ENCODE results near the gene DYRK1A.

Gene DYRK1A

GRCh38 chr21:37419228-37419906 is 52.8 kb downstream of the DYRK1A start:
- no peak for DNase-seq (ENCODE audit: low read depth)

GRCh38 chr21:37421306-37421705 is 54.7 kb downstream of the DYRK1A start:
- DNase-seq (ENCODE audit: low read depth), result no peak

- no peak for DNase-seq (ENCODE audit: low read depth)
Measured at GRCh38 chr21:37422382-37422781, 55.8 kb downstream of the DYRK1A start.

DNA sequence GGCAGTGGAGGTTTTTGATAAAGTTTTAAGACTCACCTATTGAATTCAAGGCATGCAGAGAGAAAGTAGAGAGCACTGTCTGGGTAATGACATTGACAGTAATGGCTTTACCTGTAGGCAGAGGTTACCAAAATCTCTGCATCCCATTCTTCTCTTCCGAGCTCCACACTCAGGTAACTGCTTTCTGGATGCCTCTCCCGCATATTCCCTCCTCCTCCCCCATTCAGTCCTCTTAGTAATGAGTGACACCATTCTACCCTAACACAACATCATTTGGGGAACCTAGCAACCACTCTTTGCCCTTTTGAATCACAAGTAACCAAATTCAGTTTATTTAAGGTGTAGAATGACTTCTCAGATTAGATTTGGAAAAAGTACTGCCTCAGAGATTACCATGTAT is 56.5 kb downstream of the DYRK1A start:
- DNase-seq (ENCODE audit: low read depth), result no peak

DNA sequence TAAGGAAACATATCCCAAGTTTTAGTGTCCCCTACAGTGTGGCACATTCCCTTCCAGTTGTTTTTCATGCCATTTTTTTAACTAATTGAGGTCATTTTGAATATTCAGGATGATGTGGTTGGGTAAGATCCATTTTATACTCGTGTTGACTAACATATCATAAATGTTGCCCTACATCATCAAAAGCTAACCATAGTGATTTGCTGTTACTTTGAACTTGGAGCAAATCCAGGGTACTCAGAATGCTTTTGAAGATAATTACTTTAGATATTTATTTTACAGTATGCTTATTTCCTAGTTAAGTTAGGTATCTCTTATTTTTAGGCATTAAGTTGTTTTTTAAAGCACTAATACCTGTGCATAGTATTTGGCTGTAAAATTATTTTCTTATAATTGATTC is 57.8 kb downstream of the DYRK1A start:
- DNase-seq (ENCODE audit: low read depth), result no peak

DNA sequence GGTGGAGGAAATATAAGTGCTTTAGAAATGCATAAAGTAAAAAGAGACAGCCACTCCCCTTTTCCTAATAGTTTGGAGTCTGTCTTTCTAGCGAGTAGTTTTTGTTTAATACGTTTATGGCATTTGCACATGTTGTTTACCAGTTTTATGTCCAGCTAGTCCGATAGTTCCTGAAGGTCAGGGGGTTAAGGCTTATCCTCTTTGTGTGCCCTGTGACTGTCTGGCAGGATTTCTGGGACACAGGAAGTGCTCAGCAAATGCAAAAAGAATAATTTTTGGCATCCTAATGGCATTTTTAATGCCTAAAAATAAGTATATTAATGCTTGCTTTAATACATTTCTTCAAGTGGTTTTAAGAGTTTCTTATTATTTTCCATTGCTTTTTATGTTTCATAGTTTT is 58.4 kb downstream of the DYRK1A start:
- no peak for DNase-seq (ENCODE audit: low read depth)

DNA sequence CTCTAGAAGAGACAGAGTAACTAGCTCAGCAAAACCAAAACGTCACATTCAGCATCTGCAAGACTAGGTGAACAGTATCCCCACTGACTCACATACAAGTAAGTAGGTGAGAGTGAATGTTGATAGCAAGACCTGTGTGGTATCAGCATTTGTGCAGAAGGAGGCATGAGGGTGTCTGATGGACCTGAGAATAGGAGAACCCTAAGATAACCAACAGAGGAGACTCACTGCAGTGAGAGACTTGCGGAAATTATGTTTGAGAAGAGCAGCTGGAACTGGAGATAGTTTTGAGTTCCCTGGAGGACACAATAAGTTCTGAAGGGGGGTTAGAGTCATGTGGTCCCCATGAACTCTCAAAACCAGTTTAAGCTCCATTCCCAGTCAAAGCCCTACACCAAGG is 59.1 kb downstream of the DYRK1A start:
- no peak for DNase-seq (ENCODE audit: low read depth)

DNA sequence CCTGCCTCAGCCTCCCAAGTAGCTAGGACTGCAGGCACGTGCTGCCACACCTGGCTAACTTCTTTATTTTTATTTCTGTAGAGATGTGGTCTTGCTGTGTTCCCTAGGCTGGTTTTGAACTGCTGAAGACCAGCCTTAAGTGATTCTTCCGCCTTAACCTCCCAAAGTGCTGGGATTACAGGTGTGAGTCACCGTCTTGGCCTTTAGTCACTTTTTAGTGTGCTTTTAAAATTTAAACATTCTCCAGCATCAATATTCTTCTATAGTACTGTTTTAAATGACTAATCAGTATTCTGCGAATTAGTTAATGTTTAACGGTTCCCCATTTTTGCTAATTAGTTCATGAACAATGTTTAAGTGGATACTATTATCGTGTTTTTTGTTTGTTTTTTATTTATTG is 60.6 kb downstream of the DYRK1A start:
- no peak for DNase-seq (ENCODE audit: low read depth)

- DNase-seq (ENCODE audit: low read depth), result no peak
Measured at GRCh38 chr21:37429356-37429755, 62.8 kb downstream of the DYRK1A start.

DNA sequence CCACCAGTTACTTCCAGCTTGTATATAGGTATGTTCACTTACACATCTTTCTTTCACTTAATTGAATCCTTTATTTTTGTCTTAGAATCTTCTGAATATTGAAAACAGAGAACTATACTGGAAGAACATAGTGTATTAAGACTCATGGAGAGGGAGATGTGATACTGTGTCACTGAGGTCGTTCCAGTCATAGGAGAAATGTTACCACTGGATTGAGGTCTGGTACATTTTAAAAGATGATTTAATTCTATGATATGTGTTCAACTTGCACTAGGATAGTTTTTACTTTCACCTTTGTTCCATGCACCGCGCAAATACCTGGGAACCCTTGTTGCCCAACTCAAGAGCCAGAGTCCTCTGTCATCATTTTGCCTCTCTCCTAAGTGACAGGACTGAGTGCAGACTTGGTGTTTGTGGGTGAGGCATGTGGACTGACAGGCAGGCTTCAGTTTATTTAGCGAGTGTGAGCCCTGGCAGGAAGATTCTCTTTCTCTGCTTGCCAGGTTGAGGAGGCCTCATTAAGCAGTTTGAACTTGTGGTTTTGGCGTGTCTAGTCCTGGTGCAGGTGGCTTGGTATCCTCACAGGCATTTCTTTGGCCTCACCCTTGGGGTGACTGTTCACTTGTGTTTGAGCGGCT is 63.7 kb downstream of the DYRK1A start:
- no peak for DNase-seq (ENCODE audit: low read depth)

- no peak for DNase-seq (ENCODE audit: low read depth)
Measured at GRCh38 chr21:37431243-37431642, 64.7 kb downstream of the DYRK1A start.

DNA sequence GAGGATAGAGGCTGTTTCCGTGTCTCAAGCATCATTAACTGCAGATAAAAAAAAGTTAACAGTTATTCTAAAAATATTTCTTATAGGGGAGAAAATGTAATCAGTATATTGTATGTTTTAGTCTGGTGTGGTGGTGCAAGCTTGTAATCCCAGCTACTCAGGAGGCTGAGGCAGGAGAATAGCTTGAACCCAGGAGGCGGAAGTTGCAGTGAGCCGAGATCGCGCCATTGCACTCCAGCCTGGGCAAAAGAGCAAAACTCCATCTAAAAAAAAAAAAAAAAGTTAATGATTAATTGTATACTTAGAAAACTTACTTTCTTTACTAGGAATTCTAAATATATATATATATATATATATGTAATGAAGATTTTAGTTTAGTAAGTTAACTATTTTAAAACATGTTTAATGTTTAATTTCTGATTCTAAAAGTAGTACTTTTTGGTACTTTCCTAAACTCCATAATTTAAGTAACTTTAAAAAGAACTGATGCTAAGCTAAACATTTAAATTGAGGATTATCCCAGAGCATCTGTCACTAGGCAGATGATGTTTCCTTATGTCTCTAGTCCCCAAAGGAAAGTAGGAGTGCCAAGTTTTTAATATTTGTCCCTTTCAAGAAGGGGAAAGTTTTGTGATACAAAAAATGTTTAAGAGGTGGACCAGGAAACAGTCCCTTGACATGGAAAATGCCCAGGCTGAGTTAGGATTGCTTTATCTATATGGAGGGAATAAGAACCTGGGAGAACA is 66.3 kb downstream of the DYRK1A start:
- no peak for DNase-seq (ENCODE audit: low read depth)

GRCh38 chr21:37433456-37433840 is 66.9 kb downstream of the DYRK1A start:
- DNase-seq (ENCODE audit: low read depth), result no peak

DNA sequence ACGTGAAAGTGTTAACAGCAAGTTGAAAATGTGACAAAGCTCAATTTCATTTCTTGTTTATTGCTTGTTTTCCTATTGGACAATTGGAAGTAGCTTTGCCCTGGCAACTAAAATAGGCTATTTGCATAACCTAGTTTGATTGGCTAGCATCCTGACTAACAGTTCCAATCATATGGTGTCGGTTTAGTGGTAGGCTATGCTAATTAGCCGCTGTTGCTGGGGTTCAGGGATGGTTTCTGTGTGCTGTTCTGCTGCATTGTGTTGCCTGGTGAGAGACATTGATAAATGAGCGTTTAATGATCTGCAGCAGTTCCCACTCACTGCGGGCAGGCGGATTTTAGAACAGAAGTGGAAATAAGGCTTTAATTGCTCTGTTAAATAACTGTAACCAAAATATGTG is 68.5 kb downstream of the DYRK1A start:
- peak; percentile 13 for DNase-seq (ENCODE audit: low read depth)

DNA sequence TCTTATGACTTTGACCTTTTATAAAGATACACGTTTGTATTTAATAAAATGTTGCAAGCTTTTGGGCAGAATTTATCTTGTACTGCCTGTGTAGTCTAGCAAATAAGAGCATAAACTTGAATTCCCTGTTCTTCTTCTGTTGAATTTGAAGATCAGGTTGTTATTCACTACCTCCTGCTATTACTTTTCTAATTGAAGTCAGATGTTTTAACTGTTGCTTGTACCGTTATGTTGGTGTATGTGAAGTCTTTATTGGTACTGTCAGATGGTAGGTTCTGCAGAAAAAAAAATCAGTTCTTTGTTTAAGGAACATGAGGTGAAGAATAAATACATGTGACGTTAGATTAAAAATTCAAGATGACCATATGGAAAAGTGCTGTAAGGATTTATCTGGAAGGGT is 69.1 kb downstream of the DYRK1A start:
- no peak for DNase-seq (ENCODE audit: low read depth)

- DNase-seq (ENCODE audit: low read depth), result no peak
Measured at GRCh38 chr21:37436174-37436573, 69.6 kb downstream of the DYRK1A start.

DNA sequence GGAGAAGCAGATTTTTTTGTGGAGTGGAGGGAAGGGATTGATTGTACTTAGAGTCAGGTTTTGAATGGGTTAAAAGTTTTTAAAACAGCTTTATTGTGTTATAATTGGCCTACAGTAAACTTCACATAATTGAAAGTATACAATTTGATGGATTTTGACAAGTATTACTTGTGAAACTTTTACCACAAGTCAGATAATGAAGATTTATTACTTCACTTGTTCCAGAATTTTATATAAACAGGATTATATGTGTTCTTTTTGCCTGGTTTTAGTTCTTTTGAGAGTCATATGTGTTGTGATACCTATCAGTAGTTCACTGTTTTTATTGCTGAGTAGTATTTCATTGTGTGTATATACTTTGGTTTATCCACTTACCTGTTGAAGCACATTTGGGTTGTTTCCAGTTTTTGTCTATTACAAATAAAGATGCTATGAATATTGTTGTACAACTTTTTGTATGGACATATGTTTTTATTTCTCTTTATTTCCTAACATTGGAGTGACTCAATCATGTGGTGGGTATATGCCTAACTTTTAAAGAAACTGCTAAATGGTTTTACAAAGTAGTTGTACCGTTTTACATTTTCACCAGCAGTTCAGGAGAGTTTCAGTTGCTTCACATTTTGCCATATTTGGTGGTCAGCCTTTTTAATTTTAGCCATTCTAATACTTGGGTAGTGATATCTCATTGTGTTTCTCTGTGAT is 71.0 kb downstream of the DYRK1A start:
- no peak for DNase-seq (ENCODE audit: low read depth)

DNA sequence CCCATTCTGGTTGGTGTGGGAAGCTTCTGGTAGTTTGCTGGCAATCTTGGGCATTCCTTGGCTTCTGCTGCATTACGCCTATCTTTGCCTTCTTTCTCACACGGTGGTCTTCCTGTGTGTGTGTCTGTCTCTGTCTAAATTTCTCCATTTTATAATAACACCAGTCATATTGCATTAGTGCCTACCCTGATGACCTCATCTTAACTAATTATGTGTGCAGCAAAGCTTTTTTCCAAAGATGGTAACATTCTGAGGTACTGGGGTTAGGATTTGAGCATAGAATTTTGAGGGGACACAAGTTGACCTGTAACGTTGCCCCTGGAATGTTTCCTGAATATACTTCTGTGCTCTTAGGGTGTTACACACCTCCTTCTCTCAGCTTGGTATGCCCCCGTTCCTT is 77.1 kb downstream of the DYRK1A start:
- no peak for DNase-seq (ENCODE audit: low read depth)

DNA sequence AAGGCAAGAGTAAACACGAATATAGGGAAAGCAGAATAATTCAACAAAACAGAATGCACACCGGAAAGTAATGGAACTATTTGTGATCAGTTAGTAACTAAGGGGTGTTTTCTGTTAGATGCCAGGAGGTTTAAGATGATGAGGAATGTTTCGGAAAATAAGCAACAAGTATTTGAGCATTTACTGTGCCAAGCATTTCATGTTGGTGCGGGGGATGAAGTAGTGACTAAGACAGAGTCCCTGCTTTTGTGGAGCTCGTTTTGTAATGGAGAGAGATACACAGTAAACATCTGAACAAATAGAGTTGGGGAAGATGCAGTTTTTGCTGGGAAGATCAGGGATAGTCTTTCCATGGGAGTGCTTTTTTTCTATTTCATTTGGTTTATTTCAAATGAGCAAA is 78.7 kb downstream of the DYRK1A start:
- DNase-seq (ENCODE audit: low read depth), result no peak

DNA sequence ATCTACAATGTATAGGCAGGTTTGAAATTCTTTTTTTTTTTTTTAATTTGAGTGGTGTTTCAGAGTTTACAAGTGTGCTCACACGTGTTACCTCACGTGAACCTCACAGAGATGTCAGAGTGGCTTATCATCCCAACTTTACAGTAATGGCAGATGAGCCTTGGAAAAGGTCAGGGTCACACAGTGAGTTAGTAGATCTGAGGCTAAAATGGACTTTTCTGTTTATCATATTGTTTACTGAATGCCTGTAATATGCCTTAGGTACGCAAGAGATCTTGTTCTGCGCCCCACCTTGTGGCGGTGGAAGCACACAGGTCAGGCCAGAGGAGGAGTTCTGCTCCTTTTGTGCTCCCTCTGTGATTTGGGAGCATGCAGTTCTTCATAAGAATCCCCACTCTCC is 80.0 kb downstream of the DYRK1A start:
- no peak for DNase-seq (ENCODE audit: low read depth)

DNA sequence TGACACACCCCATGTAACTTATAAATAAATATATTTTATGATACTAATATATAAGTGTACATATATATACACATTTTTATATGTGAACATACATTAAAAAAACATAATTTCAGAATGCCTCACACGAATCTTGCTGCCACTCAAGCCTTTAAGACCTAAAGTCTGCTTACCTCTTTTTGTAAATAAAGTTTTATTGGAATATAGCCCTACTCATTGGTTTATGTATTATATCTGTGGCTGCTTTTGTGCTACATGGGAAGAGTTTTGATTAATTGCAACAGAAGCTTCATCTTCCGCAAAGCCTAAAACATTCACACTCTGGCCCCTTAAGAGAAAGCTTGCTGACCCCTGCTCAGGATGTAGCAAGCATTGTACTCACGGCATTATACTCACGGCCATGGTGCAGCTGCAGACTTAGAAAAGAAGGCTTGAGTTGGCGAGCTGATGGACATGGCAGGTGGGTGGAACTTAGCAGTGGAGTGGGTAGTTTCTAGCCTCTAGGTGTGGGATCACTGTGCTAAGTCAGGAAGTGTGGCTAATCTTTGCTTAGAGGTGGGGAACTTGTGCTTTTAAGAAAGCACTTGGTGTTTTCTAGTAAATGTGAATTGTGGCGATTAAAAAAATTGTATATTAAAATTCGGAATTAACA is 80.8 kb downstream of the DYRK1A start:
- DNase-seq (ENCODE audit: low read depth), result no peak

GRCh38 chr21:37449302-37449937 is 82.8 kb downstream of the DYRK1A start:
- no peak for DNase-seq (ENCODE audit: low read depth)
